WI38 (cell line): Measurements from ENCODE around the gene THBS3.
"Not testable (repeated sequence)": the region's sequence is repeated elsewhere in the genome, so short reads cannot be mapped to it uniquely, and the experiment has no call there.

Experiments used
- H3K4me3 ChIP-seq: 2 replicates; pipeline ENCODE4 v1.5.1; 2011; ENCODE audit warnings: low read depth, mild to moderate bottlenecking, control low read depth, low read length
- TF ChIP-seq, protein P1 (sequence below): IDR thresholded peaks from 2 replicates; pipeline ENCODE4 v1.5.1; 2012; ENCODE audit warnings: low read depth, mild to moderate bottlenecking, control low read depth, low read length

THBS3 gene

DNA sequence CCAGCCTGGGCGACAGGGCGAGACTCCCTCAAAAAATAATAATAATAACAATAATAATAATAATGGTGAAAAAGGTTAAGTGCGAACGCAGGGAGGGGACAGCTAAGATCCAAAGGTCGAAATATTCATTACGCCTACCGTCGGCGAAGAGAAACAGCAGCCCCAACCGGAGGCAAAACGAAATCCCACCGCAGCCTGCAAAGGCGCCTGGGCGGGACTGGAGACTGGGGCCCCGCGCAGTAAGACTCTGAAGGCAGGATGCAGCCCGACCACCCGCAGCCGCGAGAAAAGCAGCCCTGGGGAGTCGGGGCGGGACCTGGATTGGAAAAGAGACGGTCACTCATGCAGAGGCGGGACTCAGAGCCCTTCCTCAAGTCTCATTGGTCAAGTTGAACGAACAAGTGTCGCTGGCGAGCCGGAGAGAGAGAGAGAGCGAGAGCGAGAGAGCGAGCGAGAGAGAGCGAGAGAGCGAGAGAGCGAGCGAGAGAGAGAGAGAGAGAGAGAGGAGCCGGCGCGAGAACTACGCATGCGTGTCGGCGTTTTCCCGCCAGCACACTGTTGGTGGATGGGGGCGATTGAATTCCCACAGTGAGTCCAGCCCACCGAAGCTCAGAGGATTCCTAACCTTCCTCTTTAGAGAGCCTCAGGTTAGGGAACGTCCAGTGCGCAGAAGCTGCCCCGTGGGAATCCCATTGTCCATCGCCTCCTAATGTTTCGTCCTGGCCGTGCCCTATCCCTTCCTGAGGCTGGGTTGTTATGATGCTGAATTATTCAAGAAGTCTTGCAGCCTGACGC lies 36.9 kb upstream of the THBS3 start:
- H3K4me3 ChIP-seq, result peak overlapping the region; percentile 73
- TF ChIP-seq, protein P1, sequence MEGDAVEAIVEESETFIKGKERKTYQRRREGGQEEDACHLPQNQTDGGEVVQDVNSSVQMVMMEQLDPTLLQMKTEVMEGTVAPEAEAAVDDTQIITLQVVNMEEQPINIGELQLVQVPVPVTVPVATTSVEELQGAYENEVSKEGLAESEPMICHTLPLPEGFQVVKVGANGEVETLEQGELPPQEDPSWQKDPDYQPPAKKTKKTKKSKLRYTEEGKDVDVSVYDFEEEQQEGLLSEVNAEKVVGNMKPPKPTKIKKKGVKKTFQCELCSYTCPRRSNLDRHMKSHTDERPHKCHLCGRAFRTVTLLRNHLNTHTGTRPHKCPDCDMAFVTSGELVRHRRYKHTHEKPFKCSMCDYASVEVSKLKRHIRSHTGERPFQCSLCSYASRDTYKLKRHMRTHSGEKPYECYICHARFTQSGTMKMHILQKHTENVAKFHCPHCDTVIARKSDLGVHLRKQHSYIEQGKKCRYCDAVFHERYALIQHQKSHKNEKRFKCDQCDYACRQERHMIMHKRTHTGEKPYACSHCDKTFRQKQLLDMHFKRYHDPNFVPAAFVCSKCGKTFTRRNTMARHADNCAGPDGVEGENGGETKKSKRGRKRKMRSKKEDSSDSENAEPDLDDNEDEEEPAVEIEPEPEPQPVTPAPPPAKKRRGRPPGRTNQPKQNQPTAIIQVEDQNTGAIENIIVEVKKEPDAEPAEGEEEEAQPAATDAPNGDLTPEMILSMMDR, result no peak

DNA sequence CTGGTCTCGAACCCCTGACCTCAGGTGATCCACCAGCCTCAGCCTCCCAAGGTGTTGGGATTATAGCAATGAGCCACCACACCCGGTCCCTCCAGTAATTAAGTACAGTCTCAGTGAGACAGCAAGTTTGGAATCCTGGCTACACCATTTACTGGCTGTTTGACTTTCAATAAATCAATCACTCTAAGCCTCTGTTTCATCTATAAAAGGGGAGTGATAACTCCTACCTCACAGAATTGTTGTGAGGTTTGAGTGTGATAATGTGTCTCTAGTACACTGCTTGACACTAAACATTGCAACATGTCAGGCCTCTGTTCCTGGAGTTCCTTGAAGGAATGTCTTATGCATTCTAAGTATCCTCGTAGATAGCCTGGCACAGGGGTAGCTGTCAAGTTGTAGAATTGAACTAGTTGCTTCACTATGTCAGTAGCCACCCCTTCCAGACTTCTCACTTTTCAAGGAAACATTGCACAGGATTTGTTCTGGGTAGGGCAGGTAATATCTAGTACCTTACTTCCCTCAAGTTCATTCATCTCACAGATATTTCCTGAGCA lies 35.2 kb upstream of the THBS3 start:
- H3K4me3 ChIP-seq, result peak overlapping the region; percentile 73
- TF ChIP-seq, protein P1, result no peak

- TF ChIP-seq, protein P1, result no peak
- no peak overlapping the region for H3K4me3 ChIP-seq
Measured at GRCh38 chr1:155241841-155242264, 34.2 kb upstream of the THBS3 start.

- H3K4me3 ChIP-seq, result peak overlapping the region; percentile 59
- TF ChIP-seq, protein P1, result no peak
Measured at GRCh38 chr1:155241069-155241679, 33.5 kb upstream of the THBS3 start.

DNA sequence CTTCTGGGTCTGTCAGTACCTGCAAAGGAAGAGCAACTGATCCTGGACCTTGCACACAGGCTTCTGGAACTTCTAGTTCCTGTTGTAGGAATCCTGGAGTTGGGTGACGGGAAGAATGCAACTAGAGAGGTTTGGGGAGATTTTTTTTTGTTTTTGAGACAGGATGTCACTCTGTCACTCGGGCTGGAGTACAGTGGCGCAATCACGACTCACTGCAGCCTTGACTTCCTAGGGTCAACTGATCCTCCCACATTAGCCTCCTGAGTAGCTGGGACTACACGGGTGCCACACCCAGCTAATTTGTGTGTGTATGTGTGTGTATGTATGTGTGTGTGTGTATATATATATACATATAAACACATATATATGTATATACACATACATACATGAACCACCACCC lies 28.8 kb upstream of the THBS3 start:
- no peak overlapping the region for H3K4me3 ChIP-seq
- TF ChIP-seq, protein P1, result no peak

DNA sequence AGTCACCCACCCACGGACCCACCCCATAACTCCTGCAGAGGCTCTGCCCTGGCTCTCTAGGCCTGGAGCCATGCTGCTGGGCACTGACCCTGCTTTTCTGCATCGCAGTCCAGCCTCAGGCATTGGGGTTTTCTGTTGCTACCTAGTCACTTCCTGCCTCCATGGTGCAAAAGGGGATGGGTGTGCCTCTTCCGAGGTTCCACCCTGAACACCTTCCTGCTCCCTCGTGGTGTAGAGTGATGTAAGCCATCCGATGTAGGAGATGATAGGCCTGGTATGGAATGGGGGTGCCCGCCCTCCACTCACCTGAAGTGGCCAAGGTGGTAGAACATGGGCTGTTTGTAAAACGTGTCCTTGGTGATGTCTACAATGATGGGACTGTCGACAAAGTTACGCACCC lies 27.7 kb upstream of the THBS3 start:
- not testable (repeated sequence) for H3K4me3 ChIP-seq

- not testable (repeated sequence) for H3K4me3 ChIP-seq
Measured at GRCh38 chr1:155233502-155233901, 25.8 kb upstream of the THBS3 start.

- H3K4me3 ChIP-seq, result not testable (repeated sequence)
Measured at GRCh38 chr1:155232001-155232978, 24.6 kb upstream of the THBS3 start.

GRCh38 chr1:155231302-155231701 lies 23.6 kb upstream of the THBS3 start:
- H3K4me3 ChIP-seq, result not testable (repeated sequence)
